Panc1 (cell line): ENCODE results near the gene IFNAR1.

Experiments used
- POLR2AphosphoS5 ChIP-seq: IDR thresholded peaks from 2 replicates; pipeline ENCODE4 v1.6.1; 2012; ENCODE audit warnings: mild to moderate bottlenecking, low read depth, low read length, moderate library complexity
- SIN3A ChIP-seq: IDR thresholded peaks from 2 replicates; pipeline ENCODE4 v1.6.1; 2012; ENCODE audit warnings: low read depth, mild to moderate bottlenecking, low read length, moderate library complexity, borderline replicate concordance; ENCODE audit not compliant: insufficient read depth
- TCF7L2 ChIP-seq: IDR thresholded peaks from 2 replicates; pipeline ENCODE4 v1.6.1; 2011; ENCODE audit warnings: mild to moderate bottlenecking, low read depth, low read length, inconsistent platforms
- TF ChIP-seq, protein P1 (sequence below): fragments of 450-650 bp; IDR thresholded peaks from 2 replicates; pipeline ENCODE4 v1.5.1; 2017; ENCODE audit warnings: mild to moderate bottlenecking
- TF ChIP-seq, protein P2 (sequence below), 2 experiments: IDR thresholded peaks; 2 replicates each; pipeline ENCODE4 v1.6.1; 2011 to 2012; ENCODE audit warnings: low read depth in 2 of 2, control low read depth in 1 of 2, low read length in 1 of 2, mild to moderate bottlenecking in 1 of 2, moderate library complexity in 1 of 2; ENCODE audit not compliant: insufficient read depth in 1 of 2

DNA sequence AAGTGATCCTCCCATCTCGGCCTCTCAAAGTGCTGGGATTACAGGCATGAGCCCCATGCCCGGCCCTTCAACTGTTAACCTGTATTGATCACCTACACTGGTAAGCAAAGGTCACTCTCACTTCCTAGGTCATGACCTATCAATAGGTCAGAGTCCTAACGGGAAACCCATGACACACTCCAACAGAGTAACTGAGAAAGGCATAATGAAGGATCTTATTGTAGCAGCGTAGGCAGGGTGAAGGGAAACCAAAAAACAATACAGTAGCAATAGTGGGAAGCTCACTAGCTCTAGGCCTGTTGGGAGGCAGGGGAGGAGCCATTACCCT, 19.5 kb upstream of the IFNAR1 start:
- TF ChIP-seq, protein P1, sequence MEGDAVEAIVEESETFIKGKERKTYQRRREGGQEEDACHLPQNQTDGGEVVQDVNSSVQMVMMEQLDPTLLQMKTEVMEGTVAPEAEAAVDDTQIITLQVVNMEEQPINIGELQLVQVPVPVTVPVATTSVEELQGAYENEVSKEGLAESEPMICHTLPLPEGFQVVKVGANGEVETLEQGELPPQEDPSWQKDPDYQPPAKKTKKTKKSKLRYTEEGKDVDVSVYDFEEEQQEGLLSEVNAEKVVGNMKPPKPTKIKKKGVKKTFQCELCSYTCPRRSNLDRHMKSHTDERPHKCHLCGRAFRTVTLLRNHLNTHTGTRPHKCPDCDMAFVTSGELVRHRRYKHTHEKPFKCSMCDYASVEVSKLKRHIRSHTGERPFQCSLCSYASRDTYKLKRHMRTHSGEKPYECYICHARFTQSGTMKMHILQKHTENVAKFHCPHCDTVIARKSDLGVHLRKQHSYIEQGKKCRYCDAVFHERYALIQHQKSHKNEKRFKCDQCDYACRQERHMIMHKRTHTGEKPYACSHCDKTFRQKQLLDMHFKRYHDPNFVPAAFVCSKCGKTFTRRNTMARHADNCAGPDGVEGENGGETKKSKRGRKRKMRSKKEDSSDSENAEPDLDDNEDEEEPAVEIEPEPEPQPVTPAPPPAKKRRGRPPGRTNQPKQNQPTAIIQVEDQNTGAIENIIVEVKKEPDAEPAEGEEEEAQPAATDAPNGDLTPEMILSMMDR, result no peak
- TF ChIP-seq, protein P2, sequence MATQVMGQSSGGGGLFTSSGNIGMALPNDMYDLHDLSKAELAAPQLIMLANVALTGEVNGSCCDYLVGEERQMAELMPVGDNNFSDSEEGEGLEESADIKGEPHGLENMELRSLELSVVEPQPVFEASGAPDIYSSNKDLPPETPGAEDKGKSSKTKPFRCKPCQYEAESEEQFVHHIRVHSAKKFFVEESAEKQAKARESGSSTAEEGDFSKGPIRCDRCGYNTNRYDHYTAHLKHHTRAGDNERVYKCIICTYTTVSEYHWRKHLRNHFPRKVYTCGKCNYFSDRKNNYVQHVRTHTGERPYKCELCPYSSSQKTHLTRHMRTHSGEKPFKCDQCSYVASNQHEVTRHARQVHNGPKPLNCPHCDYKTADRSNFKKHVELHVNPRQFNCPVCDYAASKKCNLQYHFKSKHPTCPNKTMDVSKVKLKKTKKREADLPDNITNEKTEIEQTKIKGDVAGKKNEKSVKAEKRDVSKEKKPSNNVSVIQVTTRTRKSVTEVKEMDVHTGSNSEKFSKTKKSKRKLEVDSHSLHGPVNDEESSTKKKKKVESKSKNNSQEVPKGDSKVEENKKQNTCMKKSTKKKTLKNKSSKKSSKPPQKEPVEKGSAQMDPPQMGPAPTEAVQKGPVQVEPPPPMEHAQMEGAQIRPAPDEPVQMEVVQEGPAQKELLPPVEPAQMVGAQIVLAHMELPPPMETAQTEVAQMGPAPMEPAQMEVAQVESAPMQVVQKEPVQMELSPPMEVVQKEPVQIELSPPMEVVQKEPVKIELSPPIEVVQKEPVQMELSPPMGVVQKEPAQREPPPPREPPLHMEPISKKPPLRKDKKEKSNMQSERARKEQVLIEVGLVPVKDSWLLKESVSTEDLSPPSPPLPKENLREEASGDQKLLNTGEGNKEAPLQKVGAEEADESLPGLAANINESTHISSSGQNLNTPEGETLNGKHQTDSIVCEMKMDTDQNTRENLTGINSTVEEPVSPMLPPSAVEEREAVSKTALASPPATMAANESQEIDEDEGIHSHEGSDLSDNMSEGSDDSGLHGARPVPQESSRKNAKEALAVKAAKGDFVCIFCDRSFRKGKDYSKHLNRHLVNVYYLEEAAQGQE (IDR thresholded peaks at IDR 0.05; ENCODE audit: insufficient read depth in 1 of 2, low read depth in 2 of 2, low read length in 1 of 2), result no peak
- TF ChIP-seq TCF7L2 (no peak), POLR2AphosphoS5 (no peak), SIN3A (no peak)
